ENCODE results near the gene CD7. TPM values are rescaled to one million over a fixed set of nuclear protein-coding genes. Genes with fewer than 3 reads are reported as not detected.
"Not testable (repeated sequence)": the region's sequence is repeated elsewhere in the genome, so short reads cannot be mapped to it uniquely, and the experiment has no call there.

CD7 gene
- total and polyA plus RNA-seq, 2 donors from 2014 or later, result 1.0 to 9.2 TPM

DNA sequence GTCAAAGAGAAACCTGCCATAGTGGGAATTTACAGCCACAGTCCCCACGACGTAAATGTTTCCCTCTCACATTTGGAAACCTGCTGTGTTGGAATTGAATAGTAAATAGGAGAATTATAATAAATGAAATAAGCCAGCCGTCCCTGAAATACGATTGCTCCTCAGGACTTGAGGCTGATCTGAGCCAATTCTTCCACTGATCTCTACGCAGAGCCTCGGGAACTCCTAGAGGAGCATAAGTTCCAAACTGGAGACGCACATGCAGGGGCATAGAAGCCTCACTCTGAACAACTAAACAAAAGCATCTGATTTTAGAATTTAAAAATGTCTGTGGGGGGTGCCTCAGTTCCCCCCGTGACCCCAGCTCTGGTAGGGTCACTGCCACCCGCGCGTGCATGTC lies 31.5 kb upstream of the CD7 start:
- Histone ChIP-seq H3K36me3 (ENCODE audit: control insufficient read depth in 2 of 3, insufficient read depth in 3 of 3, low read length in 3 of 3) (no peaks in the 10 kb centered on the region), H3K9ac (ENCODE audit: low read length in 3 of 3) (no peak overlapping the region), H3K27me3 (ENCODE audit: control insufficient read depth, insufficient read depth, low read length) (no peaks in the 10 kb centered on the region), H3K9me3 (ENCODE audit: control insufficient read depth in 2 of 3, insufficient read depth in 1 of 3, low read length in 3 of 3) (no peaks in the 10 kb centered on the region), H3K4me3 (ENCODE audit: low read length in 3 of 3) (no peak overlapping the region), H3K4me1 (ENCODE audit: control insufficient read depth in 2 of 3, insufficient read depth in 2 of 3, low read depth in 1 of 3, low read length in 3 of 3) (no peaks in the 10 kb centered on the region), H3K27ac (ENCODE audit: low read depth in 2 of 2, low read length in 2 of 2) (no peak overlapping the region)
- DNase-seq (no peak), FAIRE-seq (no peak)
- TF ChIP-seq, protein P1, sequence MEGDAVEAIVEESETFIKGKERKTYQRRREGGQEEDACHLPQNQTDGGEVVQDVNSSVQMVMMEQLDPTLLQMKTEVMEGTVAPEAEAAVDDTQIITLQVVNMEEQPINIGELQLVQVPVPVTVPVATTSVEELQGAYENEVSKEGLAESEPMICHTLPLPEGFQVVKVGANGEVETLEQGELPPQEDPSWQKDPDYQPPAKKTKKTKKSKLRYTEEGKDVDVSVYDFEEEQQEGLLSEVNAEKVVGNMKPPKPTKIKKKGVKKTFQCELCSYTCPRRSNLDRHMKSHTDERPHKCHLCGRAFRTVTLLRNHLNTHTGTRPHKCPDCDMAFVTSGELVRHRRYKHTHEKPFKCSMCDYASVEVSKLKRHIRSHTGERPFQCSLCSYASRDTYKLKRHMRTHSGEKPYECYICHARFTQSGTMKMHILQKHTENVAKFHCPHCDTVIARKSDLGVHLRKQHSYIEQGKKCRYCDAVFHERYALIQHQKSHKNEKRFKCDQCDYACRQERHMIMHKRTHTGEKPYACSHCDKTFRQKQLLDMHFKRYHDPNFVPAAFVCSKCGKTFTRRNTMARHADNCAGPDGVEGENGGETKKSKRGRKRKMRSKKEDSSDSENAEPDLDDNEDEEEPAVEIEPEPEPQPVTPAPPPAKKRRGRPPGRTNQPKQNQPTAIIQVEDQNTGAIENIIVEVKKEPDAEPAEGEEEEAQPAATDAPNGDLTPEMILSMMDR (IDR thresholded peaks at IDR 0.05; ENCODE audit: borderline replicate concordance, extremely low read depth, insufficient read depth), result no peak
- intact Hi-C loops (cut with DNase I), result no loop called here

- no peaks in the 10 kb centered on the region for H3K36me3 ChIP-seq (ENCODE audit: control insufficient read depth in 2 of 3, insufficient read depth in 3 of 3, low read length in 3 of 3)
- DNase-seq (no peak), FAIRE-seq (no peak)
- no peak overlapping the region for H3K27ac ChIP-seq (ENCODE audit: low read depth in 2 of 2, low read length in 2 of 2)
- no peaks in the 10 kb centered on the region for H3K27me3 ChIP-seq (ENCODE audit: control insufficient read depth, insufficient read depth, low read length)
- no peak overlapping the region for H3K4me3 ChIP-seq (ENCODE audit: low read length in 3 of 3)
- H3K4me1 ChIP-seq (ENCODE audit: control insufficient read depth in 2 of 3, insufficient read depth in 2 of 3, low read depth in 1 of 3, low read length in 3 of 3), result no peaks in the 10 kb centered on the region
- H3K9me3 ChIP-seq (ENCODE audit: control insufficient read depth in 2 of 3, insufficient read depth in 1 of 3, low read length in 3 of 3), result no peaks in the 10 kb centered on the region
- no peak overlapping the region for H3K9ac ChIP-seq (ENCODE audit: low read length in 3 of 3)
- TF ChIP-seq, protein P1 (IDR thresholded peaks at IDR 0.05; ENCODE audit: borderline replicate concordance, extremely low read depth, insufficient read depth), result no peak
- intact Hi-C loops (cut with DNase I), result no loop called here
Observed at GRCh38 chr17:82348434-82348833, 31.0 kb upstream of the CD7 start.

- H3K4me1 ChIP-seq (ENCODE audit: control insufficient read depth in 2 of 3, insufficient read depth in 2 of 3, low read depth in 1 of 3, low read length in 3 of 3); FAIRE-seq; H3K27me3 ChIP-seq (ENCODE audit: control insufficient read depth, insufficient read depth, low read length); intact Hi-C loops (cut with DNase I); H3K9me3 ChIP-seq (ENCODE audit: control insufficient read depth in 2 of 3, insufficient read depth in 1 of 3, low read length in 3 of 3); H3K4me3 ChIP-seq (ENCODE audit: low read length in 3 of 3); H3K36me3 ChIP-seq (ENCODE audit: control insufficient read depth in 2 of 3, insufficient read depth in 3 of 3, low read length in 3 of 3); DNase-seq; H3K27ac ChIP-seq (ENCODE audit: low read depth in 2 of 2, low read length in 2 of 2); H3K9ac ChIP-seq (ENCODE audit: low read length in 3 of 3): not testable (repeated sequence)
Observed at GRCh38 chr17:82347994-82348393, 30.6 kb upstream of the CD7 start.

DNA sequence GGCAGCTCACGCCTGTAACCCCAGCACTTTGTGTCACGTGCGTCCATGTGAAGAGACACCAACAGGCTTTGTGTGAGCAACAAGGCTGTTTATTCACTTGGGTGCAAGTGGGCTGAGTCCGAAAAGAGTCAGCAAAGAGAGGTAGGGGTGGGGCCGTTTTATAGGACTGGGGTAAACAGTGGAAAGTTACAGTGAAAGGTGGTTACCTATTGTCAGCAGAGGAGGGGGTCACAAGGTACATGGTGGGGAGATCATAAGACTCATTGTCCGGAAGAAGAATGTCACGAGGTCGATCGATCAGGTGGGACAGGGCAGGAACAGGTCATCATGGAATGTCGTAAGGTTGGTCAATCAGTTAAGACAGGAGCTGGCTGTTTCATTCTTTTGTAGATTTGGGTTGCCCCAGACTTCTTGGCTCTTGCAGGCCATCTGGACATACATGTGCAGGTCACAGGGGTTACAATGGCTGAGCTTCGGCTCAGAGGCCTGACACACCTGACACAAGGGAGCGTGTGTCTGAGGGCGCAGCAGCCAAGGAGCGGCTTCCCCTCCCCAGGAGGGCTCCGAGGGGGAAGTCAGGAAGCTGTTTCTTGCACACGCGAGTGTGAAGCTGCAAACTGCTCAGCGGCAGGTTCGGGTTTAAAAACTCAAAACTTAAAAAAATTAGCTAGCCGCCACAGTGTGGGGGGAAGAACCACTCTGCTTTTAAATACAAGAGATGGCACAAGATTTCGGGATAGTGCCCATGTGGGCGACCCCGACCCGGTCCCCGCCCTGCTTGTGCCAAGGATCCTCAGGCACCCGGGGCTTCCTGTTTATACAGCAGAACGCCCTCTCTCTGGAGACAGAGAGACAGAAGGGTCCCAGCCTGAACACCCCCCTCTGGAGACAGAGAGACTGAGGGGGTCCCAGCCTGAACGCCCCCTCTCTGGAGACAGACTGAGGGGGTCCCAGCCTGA lies 29.2 kb upstream of the CD7 start:
- Histone ChIP-seq H3K9ac (ENCODE audit: low read length in 3 of 3) (no peak overlapping the region), H3K4me1 (ENCODE audit: control insufficient read depth in 2 of 3, insufficient read depth in 2 of 3, low read depth in 1 of 3, low read length in 3 of 3) (no peaks in the 10 kb centered on the region), H3K9me3 (ENCODE audit: control insufficient read depth in 2 of 3, insufficient read depth in 1 of 3, low read length in 3 of 3) (no peaks in the 10 kb centered on the region), H3K36me3 (ENCODE audit: control insufficient read depth in 2 of 3, insufficient read depth in 3 of 3, low read length in 3 of 3) (no peaks in the 10 kb centered on the region), H3K4me3 (ENCODE audit: low read length in 3 of 3) (no peak overlapping the region), H3K27me3 (ENCODE audit: control insufficient read depth, insufficient read depth, low read length) (no peaks in the 10 kb centered on the region), H3K27ac (ENCODE audit: low read depth in 2 of 2, low read length in 2 of 2) (no peak overlapping the region)
- intact Hi-C loops (cut with DNase I), result no loop called here
- TF ChIP-seq, protein P1 (IDR thresholded peaks at IDR 0.05; ENCODE audit: borderline replicate concordance, extremely low read depth, insufficient read depth), result no peak
- no peak for FAIRE-seq
- no peak for DNase-seq
